ENCODE measurements around the gene KTI12.

KTI12 gene

GRCh38 chr1:51982161-51982560 is 51.4 kb downstream of the KTI12 start:
- DNase-seq: no peak

Data from activated CD8-positive, alpha-beta memory T cell treated with anti-CD3 and anti-CD28 coated beads, Interleukin-2, amount 50 U/mL, for 4 hours (primary cell).